ENCODE results near the gene HOXC5. TPM values are rescaled to one million over a fixed set of nuclear protein-coding genes. Genes with fewer than 3 reads are reported as not detected.

HOXC5 gene
- total RNA-seq, 1 donor: 1.8 TPM

- H3K36me3 ChIP-seq (ENCODE audit: insufficient read depth, low read length): no peaks in the 10 kb centered on the region
- peaks cover 69% of the 10 kb centered on the region for H3K4me1 ChIP-seq (ENCODE audit: insufficient read depth, low read length)
- peak overlapping the region; percentile 94 for H3K4me3 ChIP-seq (ENCODE audit: insufficient read depth, low read length)
- peak overlapping the region; percentile 94 for H3K4me2 ChIP-seq (ENCODE audit: insufficient read depth, low read length)
- no peaks in the 10 kb centered on the region for H3K9me3 ChIP-seq (ENCODE audit: low read depth, low read length)
- peak; percentile 12 for TF ChIP-seq CTCF (IDR thresholded peaks at IDR 0.05; ENCODE audit: extremely low read depth, low read depth, low read length)
- peaks cover 91% of the 10 kb centered on the region for H3K79me2 ChIP-seq (ENCODE audit: insufficient read depth, low read length)
- H2AFZ ChIP-seq (ENCODE audit: low read length): no peak overlapping the region
- peaks cover 48% of the 10 kb centered on the region for H4K20me1 ChIP-seq (ENCODE audit: insufficient read depth, low read length)
- H3K27me3 ChIP-seq (ENCODE audit: insufficient read depth, low read length): no peaks in the 10 kb centered on the region
- DNase-seq (ENCODE audit: insufficient read length, low spot score, missing footprints): no peak
- peak overlapping the region; percentile 90 for H3K27ac ChIP-seq (ENCODE audit: low read depth, low read length)
Measured at GRCh38 chr12:54021432-54022013, 11.3 kb upstream of the HOXC5 start.

- Histone ChIP-seq H4K20me1 (ENCODE audit: insufficient read depth, low read length) (peaks cover 48% of the 10 kb centered on the region), H3K27ac (ENCODE audit: low read depth, low read length) (peak overlapping the region; percentile 42), H3K4me2 (ENCODE audit: insufficient read depth, low read length) (peak overlapping the region; percentile 70), H3K4me1 (ENCODE audit: insufficient read depth, low read length) (peaks cover 74% of the 10 kb centered on the region), H2AFZ (ENCODE audit: low read length) (no peak overlapping the region), H3K36me3 (ENCODE audit: insufficient read depth, low read length) (no peaks in the 10 kb centered on the region), H3K4me3 (ENCODE audit: insufficient read depth, low read length) (no peak overlapping the region), H3K27me3 (ENCODE audit: insufficient read depth, low read length) (no peaks in the 10 kb centered on the region), H3K79me2 (ENCODE audit: insufficient read depth, low read length) (peaks cover 98% of the 10 kb centered on the region), H3K9me3 (ENCODE audit: low read depth, low read length) (no peaks in the 10 kb centered on the region)
- DNase-seq (ENCODE audit: insufficient read length, low spot score, missing footprints): no peak
- TF ChIP-seq CTCF (IDR thresholded peaks at IDR 0.05; ENCODE audit: extremely low read depth, low read depth, low read length): no peak
Measured at GRCh38 chr12:54022960-54023884, 9.6 kb upstream of the HOXC5 start.

- no peak for DNase-seq (ENCODE audit: insufficient read length, low spot score, missing footprints)
- H3K4me2 ChIP-seq (ENCODE audit: insufficient read depth, low read length): peak overlapping the region; percentile 70
- no peak for TF ChIP-seq CTCF (IDR thresholded peaks at IDR 0.05; ENCODE audit: extremely low read depth, low read depth, low read length)
- H3K4me1 ChIP-seq (ENCODE audit: insufficient read depth, low read length): peaks cover 69% of the 10 kb centered on the region
- H3K27me3 ChIP-seq (ENCODE audit: insufficient read depth, low read length): no peaks in the 10 kb centered on the region
- H3K27ac ChIP-seq (ENCODE audit: low read depth, low read length): peak overlapping the region; percentile 42
- no peaks in the 10 kb centered on the region for H3K9me3 ChIP-seq (ENCODE audit: low read depth, low read length)
- H3K79me2 ChIP-seq (ENCODE audit: insufficient read depth, low read length): peaks cover 99% of the 10 kb centered on the region
- H2AFZ ChIP-seq (ENCODE audit: low read length): no peak overlapping the region
- H4K20me1 ChIP-seq (ENCODE audit: insufficient read depth, low read length): peaks cover 48% of the 10 kb centered on the region
- H3K36me3 ChIP-seq (ENCODE audit: insufficient read depth, low read length): peaks cover 5% of the 10 kb centered on the region
- peak overlapping the region; percentile 40 for H3K4me3 ChIP-seq (ENCODE audit: insufficient read depth, low read length)
Measured at GRCh38 chr12:54024127-54024526, 8.7 kb upstream of the HOXC5 start.

All from osteoblast (primary cell).